Keratinocyte (primary cell): ENCODE measurements around the gene MRS2. TPM values are rescaled to one million over a fixed set of nuclear protein-coding genes. Genes with fewer than 3 reads are reported as not detected.

Experiments used
- DNase-seq: peaks from one replicate; pipeline ENCODE4 v3.0.0-alpha.2; 2011; ENCODE audit warnings: low read depth, missing footprints, low spot score
- FAIRE-seq: peaks from 2 replicates; lab custom pipeline; 2011; peaks lifted over from hg19 to GRCh38; lab: Jason Lieb, UNC
- H2AFZ ChIP-seq: 2 replicates; pipeline ENCODE4 v1.6.0; 2012; ENCODE audit warnings: low read length, control low read depth, inconsistent platforms; ENCODE audit not compliant: control insufficient read depth
- H3K27ac ChIP-seq: 2 replicates; pipeline ENCODE4 v1.5.1; 2011; ENCODE audit warnings: low read length; ENCODE audit not compliant: control insufficient read depth, insufficient read depth
- H3K27me3 ChIP-seq: 3 replicates; pipeline ENCODE4 v1.6.0; 2011; ENCODE audit warnings: low read length; ENCODE audit not compliant: control insufficient read depth, insufficient read depth; ENCODE audit errors: extremely low read depth
- H3K36me3 ChIP-seq, 2 experiments: 2 replicates in 1 of 2; 3 replicates in 1 of 2; pipeline ENCODE4 v1.5.1; 2011; ENCODE audit warnings: low read length in 2 of 2, mild to moderate bottlenecking in 1 of 2; ENCODE audit not compliant: control insufficient read depth in 2 of 2, insufficient read depth in 2 of 2; ENCODE audit errors: extremely low read depth in 1 of 2
- H3K4me1 ChIP-seq: 3 replicates; pipeline ENCODE4 v1.5.1; 2011; ENCODE audit warnings: low read length; ENCODE audit not compliant: control insufficient read depth, insufficient read depth; ENCODE audit errors: extremely low read depth
- H3K4me2 ChIP-seq: 3 replicates; pipeline ENCODE4 v1.6.0; 2011; ENCODE audit warnings: low read depth, low read length; ENCODE audit not compliant: control insufficient read depth, insufficient read depth; ENCODE audit errors: extremely low read depth
- H3K4me3 ChIP-seq, 3 experiments: fragments of 200-600 bp in 1 of 3; sonication (generic) in 1 of 3; 2 replicates in 2 of 3; 3 replicates in 1 of 3; pipeline ENCODE4 v1.5.1; 2011 to 2016; ENCODE audit warnings: low read length in 3 of 3, mild to moderate bottlenecking in 3 of 3, control low read depth in 2 of 3, inconsistent platforms in 1 of 3, low read depth in 1 of 3, mixed read lengths in 1 of 3, mixed run types in 1 of 3, moderate library complexity in 1 of 3; ENCODE audit not compliant: control insufficient read depth in 2 of 3, insufficient read depth in 2 of 3; ENCODE audit errors: extremely low read depth in 1 of 3
- H3K79me2 ChIP-seq: 2 replicates; pipeline ENCODE4 v1.6.0; 2012; ENCODE audit warnings: low read length; ENCODE audit not compliant: control insufficient read depth, insufficient read depth
- H3K9ac ChIP-seq: 3 replicates; pipeline ENCODE4 v1.6.0; 2011; ENCODE audit warnings: low read length; ENCODE audit not compliant: control insufficient read depth, insufficient read depth; ENCODE audit errors: extremely low read depth
- H3K9me1 ChIP-seq: 3 replicates; pipeline ENCODE4 v1.6.0; 2011; ENCODE audit warnings: low read length; ENCODE audit not compliant: control insufficient read depth, insufficient read depth; ENCODE audit errors: extremely low read depth
- H3K9me3 ChIP-seq: 2 replicates; pipeline ENCODE4 v1.5.1; 2012; ENCODE audit warnings: low read depth, low read length; ENCODE audit not compliant: control insufficient read depth
- H4K20me1 ChIP-seq: 3 replicates; pipeline ENCODE4 v1.6.0; 2011; ENCODE audit warnings: low read length; ENCODE audit not compliant: control insufficient read depth, insufficient read depth; ENCODE audit errors: extremely low read depth
- CTCF ChIP-seq, 3 experiments: IDR thresholded peaks in 1 of 3; conservative IDR thresholded peaks in 1 of 3; optimal IDR thresholded peaks in 1 of 3; 2 replicates in 2 of 3; 3 replicates in 1 of 3; pipeline versions ENCODE3 to v1.5.1; 2011; ENCODE audit warnings: low read length in 3 of 3, mild to moderate bottlenecking in 3 of 3, moderate library complexity in 2 of 3, control low read depth in 1 of 3, inconsistent platforms in 1 of 3; ENCODE audit not compliant: insufficient read depth in 2 of 3; ENCODE audit errors: extremely low read depth in 1 of 3
- EZH2 ChIP-seq: IDR thresholded peaks from one replicate; pipeline ENCODE4 v1.6.1; 2012; ENCODE audit warnings: inconsistent platforms, mild to moderate bottlenecking, low read length, moderate library complexity
- dilution Hi-C: fragments of 300-500 bp; cut with MboI; formaldehyde crosslinking; loops from one replicate; pipeline ENCODE4 v1.7.0; 2020; ENCODE audit warnings: low sequenced_read_pairs; ENCODE audit not compliant: extremely low pct_ligation_motif_present
- polyA plus RNA-seq, 5 experiments: library from polyadenylated mRNA; depleted of rRNA in 3 of 5; stranded (reverse) in 3 of 5; stranded (forward) in 1 of 5; unstranded in 1 of 5; fragments of >200 nt; gene quantifications; 1 replicate in 1 of 5; 2 replicates in 3 of 5; 3 replicates in 1 of 5; pipeline versions ENCODE4 v1.2.1 to v1.2.3, GENCODE V29; 2011 to 2012; ENCODE audit warnings: missing spikeins in 2 of 5, low read depth in 1 of 5, low replicate concordance in 1 of 5

Gene MRS2
- polyA plus RNA-seq, 1 donor (not counting 4 experiments of a cell fraction or from before 2014, with no cell fraction given): 26.9 TPM

GRCh38 chr6:24405262-24405661 lies 2.5 kb downstream of the MRS2 start:
- Histone ChIP-seq H3K27me3 (no peaks in the 10 kb centered on the region), H3K36me3 (peaks cover 4 to 5% of the 10 kb centered on the region in 2 experiments), H3K9me3 (no peaks in the 10 kb centered on the region), H4K20me1 (no peaks in the 10 kb centered on the region), H3K9ac (no peak overlapping the region), H3K79me2 (peaks cover 30% of the 10 kb centered on the region), H3K4me3 (no peak overlapping the region), H2AFZ (no peak overlapping the region), H3K9me1 (no peaks in the 10 kb centered on the region), H3K4me1 (peaks cover 8% of the 10 kb centered on the region), H3K27ac (no peak overlapping the region), H3K4me2 (no peak overlapping the region)
- dilution Hi-C loops: no loop called here
- DNase-seq: no peak
- TF ChIP-seq CTCF (optimal IDR thresholded peaks at IDR 0.05 in 1 of 3, IDR thresholded peaks at IDR 0.05 in 1 of 3, conservative IDR thresholded peaks at IDR 0.05 in 1 of 3; ENCODE audit: extremely low read depth in 1 of 3, insufficient read depth in 2 of 3, low read length in 3 of 3): no peak
- TF ChIP-seq EZH2: no peak
- FAIRE-seq: no peak

- no peak for FAIRE-seq
These were observed 6.1 kb downstream of the MRS2 start for GRCh38 chr6:24408719-24409410.

More at GRCh38 chr6:24408719-24409410, 6.1 kb downstream of the MRS2 start:
- Histone ChIP-seq H3K27ac (no peak overlapping the region), H3K79me2 (peaks cover 17% of the 10 kb centered on the region), H3K9ac (no peak overlapping the region), H3K4me1 (peaks cover 4% of the 10 kb centered on the region), H3K36me3 (peaks cover 7 to 9% of the 10 kb centered on the region in 2 experiments), H3K9me1 (no peaks in the 10 kb centered on the region), H3K4me2 (no peak overlapping the region), H3K4me3 (no peak overlapping the region), H2AFZ (no peak overlapping the region), H3K9me3 (no peaks in the 10 kb centered on the region), H3K27me3 (no peaks in the 10 kb centered on the region), H4K20me1 (no peaks in the 10 kb centered on the region)
- no peak for DNase-seq
- TF ChIP-seq CTCF (optimal IDR thresholded peaks at IDR 0.05 in 1 of 3, IDR thresholded peaks at IDR 0.05 in 1 of 3, conservative IDR thresholded peaks at IDR 0.05 in 1 of 3; ENCODE audit: extremely low read depth in 1 of 3, insufficient read depth in 2 of 3, low read length in 3 of 3) (no peak), EZH2 (no peak)
- dilution Hi-C loops: no loop called here
